Measurements from ENCODE around the gene ARHGEF6.

ARHGEF6 gene

DNA sequence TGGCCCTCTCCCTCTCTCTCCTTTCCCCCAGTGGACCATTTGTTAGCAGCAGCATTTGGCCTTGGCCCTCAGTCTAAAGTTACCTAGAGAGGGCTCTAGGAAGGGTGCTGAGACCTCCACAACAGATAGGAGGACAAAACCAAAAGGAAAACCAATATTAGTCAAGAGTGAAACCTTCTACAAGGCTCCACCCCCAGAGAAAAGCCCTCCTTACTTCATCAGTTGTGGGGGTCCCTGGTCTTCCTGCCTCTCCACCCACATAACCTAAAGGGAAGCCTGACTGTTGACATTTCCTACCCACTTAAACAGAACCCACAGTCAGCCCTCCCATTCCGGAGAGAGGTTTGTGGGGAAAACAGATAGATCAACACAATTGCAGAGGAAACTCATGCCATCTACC is 137.5 kb downstream of the ARHGEF6 start:
- no peak for DNase-seq

DNA sequence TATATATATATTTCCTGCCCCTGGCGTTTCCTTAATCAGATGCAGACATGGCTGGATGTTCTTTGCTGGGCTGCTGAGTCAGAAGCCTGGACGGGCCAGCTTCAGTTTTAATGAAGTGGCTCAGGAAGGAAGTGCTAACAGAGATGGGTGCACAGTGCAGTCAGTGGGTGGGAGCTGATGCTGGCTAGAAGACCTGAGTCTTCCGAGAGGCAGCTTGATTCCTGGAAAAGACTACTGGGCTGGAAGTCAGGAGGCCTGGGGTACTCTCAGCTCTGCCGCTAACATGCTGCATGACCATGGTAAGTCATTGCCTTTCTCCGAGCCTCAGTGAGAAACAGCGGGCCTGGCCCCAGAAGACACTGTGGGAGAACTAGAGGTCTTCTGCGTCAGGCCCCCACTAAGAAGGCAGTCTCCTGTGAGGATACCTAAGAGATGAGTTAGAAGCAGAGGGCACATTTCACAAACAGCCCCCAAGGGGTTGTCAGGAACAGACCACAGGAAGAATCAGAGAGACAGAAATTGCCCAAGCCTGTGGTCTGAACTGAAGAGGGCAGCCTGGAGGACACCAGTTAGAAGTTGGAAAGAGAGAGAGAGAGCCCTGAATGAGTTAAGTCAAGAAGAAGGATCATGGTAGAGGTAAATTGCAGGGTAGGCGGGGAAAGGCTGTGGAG is 141.1 kb downstream of the ARHGEF6 start:
- peak in 3 of 4 experiments; percentile 3 to 22 (median 11) for DNase-seq

DNA sequence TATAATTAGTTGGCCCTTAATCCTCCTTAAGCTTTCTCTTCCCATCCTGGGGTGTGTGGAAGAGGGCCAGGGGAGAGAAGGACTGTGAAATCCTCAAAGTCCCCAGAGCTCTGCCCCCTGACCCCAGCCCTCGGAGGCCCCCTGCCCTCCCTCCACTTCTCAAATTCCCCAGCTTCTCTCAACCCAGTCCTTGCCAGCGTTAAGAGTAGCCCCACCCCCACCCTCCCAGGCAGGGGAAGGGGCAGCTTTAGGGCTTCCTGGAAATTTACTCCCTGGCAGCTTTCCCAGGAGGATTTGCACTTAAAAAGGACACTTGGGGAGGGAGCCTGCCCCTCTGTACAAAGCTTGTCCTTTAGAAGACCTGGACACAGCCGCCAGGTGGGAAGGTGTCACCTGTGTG is 144.6 kb downstream of the ARHGEF6 start:
- DNase-seq: no peak

DNA sequence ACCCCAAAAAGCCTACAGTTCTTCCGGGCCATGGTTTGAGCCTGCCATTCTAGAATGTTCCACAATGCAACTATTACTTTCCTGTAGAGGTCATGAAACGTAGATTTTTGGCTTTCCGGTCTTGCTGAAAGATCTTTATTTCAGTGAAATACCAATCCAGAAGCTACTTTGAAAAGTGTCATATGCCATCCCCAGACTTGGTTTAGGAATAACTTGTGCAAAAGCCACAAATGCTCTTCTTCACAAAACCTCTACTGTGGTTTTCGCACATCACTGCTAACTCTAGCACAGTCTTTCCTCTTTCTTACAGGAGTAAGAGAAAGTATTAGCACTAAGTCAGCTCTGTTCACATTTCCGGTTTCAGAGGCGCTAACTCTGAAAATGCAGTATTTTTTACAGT is 145.5 kb downstream of the ARHGEF6 start:
- DNase-seq: no peak

DNA sequence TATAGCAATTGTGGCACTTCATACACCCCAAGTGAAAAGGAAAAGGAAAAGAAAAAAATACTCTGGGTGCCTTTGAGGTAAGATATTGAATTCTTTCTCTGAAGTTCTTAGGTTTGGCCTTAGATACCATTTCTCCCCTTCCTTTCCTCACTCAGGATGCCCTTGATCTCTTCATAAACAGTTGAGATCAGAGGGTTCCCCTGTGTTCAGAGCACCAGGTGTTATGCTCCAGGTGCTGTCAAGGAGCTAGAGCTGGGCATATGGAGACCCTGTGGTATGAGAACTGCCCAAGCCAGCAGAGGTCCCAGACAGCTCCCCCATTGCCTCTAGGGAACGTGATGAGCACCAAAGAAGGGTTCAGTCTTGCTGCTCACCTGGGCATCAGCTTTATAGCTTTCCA is 149.9 kb downstream of the ARHGEF6 start:
- DNase-seq: no peak

DNA sequence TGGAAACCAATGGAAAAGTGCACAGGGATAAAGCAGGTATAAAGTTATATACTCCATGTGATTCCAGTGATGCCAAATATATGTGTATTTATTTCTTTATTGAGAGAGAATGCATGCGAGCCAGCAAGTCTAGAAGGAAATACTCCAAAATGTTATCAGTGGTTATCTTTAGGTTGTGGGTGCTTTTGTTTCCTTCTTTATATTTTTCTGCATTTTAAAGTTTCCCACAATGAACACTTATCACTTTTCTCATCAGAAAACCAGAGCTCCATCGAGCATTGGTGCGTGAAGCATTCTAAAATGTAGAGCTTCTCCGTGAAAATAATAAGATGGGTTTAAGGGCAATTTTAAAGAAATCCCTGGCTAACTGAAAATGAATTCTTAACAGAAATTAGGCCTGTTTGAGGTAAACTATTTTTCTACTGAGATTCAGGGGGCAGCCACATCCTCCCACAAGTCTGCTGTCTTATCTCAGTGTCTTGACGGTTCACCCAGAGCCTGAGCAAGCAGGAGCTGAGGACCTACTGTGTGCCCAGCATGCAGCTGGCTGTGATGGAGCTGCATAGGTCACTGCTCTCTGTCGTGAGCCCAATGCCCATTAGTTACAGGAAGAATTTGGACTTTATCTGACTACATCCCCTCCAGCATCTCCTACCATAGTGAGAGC is 151.5 kb downstream of the ARHGEF6 start:
- DNase-seq: no peak

DNA sequence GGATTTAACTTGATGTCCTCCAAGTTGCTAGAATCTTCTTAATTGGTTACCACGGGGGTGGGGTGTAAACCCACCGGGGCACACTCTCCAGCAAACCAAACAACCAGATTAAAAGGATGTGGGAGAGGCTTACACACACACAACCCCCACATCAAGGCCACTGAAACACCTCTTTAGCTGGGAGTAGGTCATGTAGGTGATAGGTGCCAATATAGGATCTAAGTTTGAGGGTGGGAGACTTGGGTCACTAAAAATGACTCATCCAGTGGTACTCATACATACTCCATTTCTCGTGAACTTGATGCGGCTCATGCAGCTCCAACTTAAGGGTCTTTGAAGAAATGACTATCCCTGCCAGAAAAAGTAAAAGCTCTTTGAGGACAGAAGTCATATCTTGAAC is 153.3 kb downstream of the ARHGEF6 start:
- DNase-seq: no peak

DNA sequence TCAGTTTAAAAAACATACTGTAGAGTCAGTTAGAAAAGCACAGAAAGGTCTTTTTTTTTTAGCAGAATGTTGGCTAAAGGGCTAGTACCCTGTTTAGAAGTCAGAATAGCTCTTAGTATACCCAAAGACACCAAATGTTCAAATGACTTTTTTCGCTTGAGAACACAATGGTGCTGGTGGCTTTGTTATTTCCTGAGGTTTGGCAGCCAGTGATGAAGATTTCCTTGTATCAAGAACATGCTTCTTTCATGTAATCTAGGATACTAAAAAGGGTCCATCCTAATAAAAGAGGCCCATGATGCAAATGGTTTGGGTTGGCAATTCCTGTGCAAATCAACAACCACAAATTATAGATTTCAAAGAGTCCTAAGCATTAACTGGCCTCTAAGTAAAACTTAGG is 153.8 kb downstream of the ARHGEF6 start:
- DNase-seq: no peak

DNA sequence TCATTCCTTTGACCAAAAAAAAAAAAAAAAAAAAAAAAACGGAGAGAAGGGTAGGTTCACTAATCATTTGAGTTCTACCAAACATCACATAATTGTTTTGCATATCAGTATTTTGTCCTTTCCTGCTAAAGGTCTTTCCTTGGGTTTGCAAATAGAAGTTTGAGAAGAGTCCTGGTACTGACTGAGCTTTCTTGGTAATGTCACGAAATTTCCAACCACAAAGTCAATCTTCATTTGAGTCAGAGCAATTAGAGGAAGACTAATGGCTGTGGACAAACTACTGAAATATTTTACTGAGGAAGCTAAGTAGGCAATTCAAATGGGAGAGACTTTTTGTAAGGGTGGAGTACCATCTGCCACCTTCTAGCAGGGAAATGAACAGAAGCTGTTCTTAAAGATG is 154.5 kb downstream of the ARHGEF6 start:
- DNase-seq: no peak

DNA sequence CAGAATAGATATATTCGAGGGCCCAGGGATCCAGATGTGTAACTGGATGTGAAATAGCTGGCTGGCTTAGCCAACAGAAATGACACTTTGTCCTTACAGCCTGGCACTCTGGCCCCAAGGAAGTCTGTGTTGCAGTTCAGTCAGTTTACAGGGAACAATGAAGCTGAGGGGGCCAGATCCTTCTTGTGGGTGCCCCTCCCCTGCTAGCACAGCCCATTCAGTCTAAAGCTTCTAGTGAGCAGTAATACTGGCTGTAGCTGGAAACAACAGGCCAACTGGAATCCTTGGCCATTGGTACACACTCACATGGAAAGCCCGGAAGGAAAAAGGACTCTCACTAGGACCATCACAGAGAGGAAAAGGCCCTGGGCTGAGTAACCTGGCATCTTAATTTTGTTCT is 155.5 kb downstream of the ARHGEF6 start:
- no peak for DNase-seq

DNA sequence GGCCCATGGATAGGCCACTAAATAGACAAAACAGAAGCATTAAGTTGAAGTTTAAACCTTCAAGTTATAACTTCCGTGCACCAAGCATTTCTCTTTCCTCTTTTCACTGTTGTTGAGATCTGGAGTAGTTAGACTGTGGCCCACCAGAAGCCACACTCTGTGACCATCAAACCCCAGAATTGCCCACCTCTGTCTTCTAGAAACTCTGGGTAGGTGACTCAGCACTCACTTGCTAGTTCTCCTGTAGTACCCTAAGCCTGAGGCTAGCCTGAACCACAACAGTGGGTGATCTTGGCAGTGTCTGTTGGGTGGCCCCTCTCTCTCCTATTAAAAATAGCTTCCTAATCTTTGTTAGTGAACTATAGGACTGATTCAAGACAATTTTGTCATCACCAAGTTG is 157.3 kb downstream of the ARHGEF6 start:
- no peak for DNase-seq

DNA sequence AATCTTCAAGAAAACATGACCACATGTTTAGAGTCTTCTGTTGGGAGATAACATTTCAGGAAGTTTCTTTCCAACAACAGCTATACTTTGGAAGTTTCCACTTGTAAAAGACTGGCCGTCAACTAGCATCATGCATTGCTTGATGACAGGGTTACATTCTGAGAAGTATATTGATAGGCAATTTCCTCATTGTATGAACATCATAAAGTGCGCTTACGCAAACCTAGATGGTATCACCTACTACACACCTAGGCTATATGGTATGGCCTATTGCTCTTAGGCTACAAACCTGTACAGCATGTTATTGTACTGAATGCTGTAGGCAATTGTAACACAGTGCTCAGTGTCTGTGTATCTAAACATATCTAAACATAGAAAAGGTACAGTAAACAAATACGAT is 158.2 kb downstream of the ARHGEF6 start:
- no peak for DNase-seq

DNA sequence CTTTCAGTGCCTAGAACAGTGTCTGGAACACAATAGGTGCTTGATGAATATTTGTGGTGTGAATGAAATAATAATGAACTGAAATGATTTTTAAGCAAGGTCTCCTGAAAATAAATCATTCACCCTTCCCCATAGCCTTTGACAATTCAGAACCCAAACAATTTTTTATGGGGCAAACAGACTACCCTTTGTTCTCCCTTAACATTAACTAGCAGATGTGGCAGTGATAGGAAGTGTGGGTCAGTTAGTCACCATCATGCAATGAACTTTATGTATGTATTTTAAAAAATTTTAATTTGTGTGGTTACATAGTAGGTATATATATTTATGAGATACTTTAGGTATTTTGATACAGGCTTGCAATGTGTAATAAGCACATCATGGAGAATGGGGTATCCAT is 160.0 kb downstream of the ARHGEF6 start:
- no peak for DNase-seq

DNA sequence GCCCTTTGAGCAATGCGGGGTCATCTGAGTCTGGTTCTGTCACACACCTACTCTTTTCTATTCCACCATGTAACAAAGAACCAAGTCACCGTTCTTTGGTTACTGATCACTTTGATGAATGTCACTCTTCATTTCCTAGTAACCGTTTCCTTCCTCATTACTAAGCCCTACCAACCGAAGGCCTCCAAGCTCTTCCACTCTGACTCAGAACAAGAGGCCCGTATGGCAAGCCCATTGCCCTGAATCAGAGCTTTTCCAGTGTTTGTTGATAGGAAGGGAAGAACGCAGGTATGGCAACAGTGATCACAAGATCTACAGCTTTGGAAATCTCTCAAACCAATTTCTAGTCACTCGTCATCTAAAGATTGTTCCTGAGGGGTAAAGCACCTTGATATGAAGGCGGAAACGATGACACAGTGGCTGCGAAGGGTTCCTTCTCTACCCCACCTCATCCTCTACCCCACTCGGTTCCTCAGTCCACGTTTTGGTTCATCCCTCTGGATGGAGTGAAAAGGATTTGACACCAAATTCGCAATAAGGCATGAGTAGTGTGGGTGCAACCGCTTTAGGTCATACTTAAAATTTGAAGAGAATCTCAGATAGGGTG is 160.7 kb downstream of the ARHGEF6 start:
- peak in 1 of 4 experiments; percentile 1 for DNase-seq

DNA sequence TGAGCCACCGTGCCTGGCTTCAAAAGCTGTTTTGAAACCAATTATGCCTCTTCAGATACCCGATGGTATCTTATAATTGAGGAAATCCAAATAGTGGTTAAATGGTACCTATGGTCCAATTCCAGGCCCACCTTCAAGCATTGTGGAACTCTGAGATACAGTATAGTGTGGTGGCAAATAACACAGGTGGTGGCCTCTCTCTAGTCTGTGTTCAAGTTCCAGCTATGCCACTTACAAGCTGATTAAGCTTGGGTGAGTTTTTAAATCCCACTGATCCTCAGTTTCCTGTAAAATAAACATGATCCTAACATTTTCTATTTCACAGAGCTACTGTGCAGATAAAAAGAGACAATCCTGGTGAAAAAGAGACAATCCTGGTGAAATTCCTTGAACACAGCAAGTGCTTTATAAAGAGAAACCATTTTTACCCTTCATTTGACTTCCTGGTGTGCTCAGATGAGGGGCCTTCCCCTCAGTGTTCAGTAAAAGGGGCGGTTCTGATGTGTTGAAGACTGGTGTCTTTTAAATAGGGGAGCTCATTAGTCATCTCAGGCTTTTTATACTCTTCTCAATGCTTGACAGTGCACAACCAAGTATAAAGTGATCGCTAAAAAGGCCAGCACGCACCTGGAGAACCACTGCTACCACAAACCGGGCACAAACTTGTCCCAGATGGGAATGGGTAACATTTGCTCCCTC is 163.6 kb downstream of the ARHGEF6 start:
- DNase-seq: no peak
